ENCODE measurements around the gene TULP1.

- no peak for TF ChIP-seq CTCF (IDR thresholded peaks at IDR 0.05)
- TF ChIP-seq POLR2A (IDR thresholded peaks at IDR 0.05), result no peak
Observed at GRCh38 chr6:35468980-35469750, 43.5 kb downstream of the TULP1 start.
